Upper lobe of left lung (tissue), 4 donors: ENCODE results near the gene KRTAP5-6.

Experiments
- CTCF ChIP-seq, 6 experiments: fragments of 450-650 bp in 4 of 6; fragments of 200-600 bp in 2 of 6; sonication (generic) in 2 of 6; IDR thresholded peaks; one replicate each; pipeline ENCODE4 v1.5.1; 2016 to 2019; ENCODE audit warnings: antibody characterized with exemption in 6 of 6
- POLR2AphosphoS5 ChIP-seq, 2 donors: sonication (generic); formaldehyde crosslinking; IDR thresholded peaks; one replicate each; pipeline ENCODE4 v1.5.1; 2017; ENCODE audit warnings: antibody characterized with exemption in 2 of 2

GRCh38 chr11:1673446-1674172, 23.4 kb upstream of the KRTAP5-6 start:
- no peak for TF ChIP-seq CTCF (IDR thresholded peaks at IDR 0.05)
- no peak for TF ChIP-seq POLR2AphosphoS5 (IDR thresholded peaks at IDR 0.05)
